Epithelial cell of prostate (primary cell): Measurements from ENCODE around the gene RAB11FIP4.

Source experiments
- DNase-seq: peaks from one replicate; pipeline ENCODE4 v3.0.0-alpha.2; 2011; ENCODE audit warnings: low read depth, low spot score
- H3K27ac ChIP-seq: fragments of 450-650 bp; 2 replicates; pipeline ENCODE4 v1.5.1; 2017; ENCODE audit warnings: mild to moderate bottlenecking

The RAB11FIP4 gene

GRCh38 chr17:31404028-31404949 lies 12.8 kb downstream of the RAB11FIP4 start:
- no peak for DNase-seq

GRCh38 chr17:31405890-31406371 lies 14.5 kb downstream of the RAB11FIP4 start:
- DNase-seq, result no peak
- H3K27ac ChIP-seq, result no peak overlapping the region

More at GRCh38 chr17:31404028-31404949, 12.8 kb downstream of the RAB11FIP4 start:
- H3K27ac ChIP-seq, result no peak overlapping the region

- no peak for DNase-seq
These were observed 17.1 kb downstream of the RAB11FIP4 start for GRCh38 chr17:31408586-31408985.

GRCh38 chr17:31411707-31412285 lies 20.3 kb downstream of the RAB11FIP4 start:
- no peak for DNase-seq
- no peak overlapping the region for H3K27ac ChIP-seq

More at GRCh38 chr17:31408586-31408985, 17.1 kb downstream of the RAB11FIP4 start:
- no peak overlapping the region for H3K27ac ChIP-seq

GRCh38 chr17:31412511-31412910 lies 21.0 kb downstream of the RAB11FIP4 start:
- no peak for DNase-seq

GRCh38 chr17:31413081-31413799 lies 21.8 kb downstream of the RAB11FIP4 start:
- no peak for DNase-seq
- no peak overlapping the region for H3K27ac ChIP-seq

More at GRCh38 chr17:31412511-31412910, 21.0 kb downstream of the RAB11FIP4 start:
- H3K27ac ChIP-seq, result no peak overlapping the region

- DNase-seq, result peak; percentile 37
- H3K27ac ChIP-seq, result no peak overlapping the region
These were observed 22.5 kb downstream of the RAB11FIP4 start for GRCh38 chr17:31413874-31414549.

GRCh38 chr17:31414550-31414918 lies 23.1 kb downstream of the RAB11FIP4 start:
- H3K27ac ChIP-seq, result no peak overlapping the region
- no peak for DNase-seq

GRCh38 chr17:31415004-31415454 lies 23.6 kb downstream of the RAB11FIP4 start:
- DNase-seq, result no peak
- H3K27ac ChIP-seq, result no peak overlapping the region

GRCh38 chr17:31415640-31416502 lies 24.4 kb downstream of the RAB11FIP4 start:
- no peak overlapping the region for H3K27ac ChIP-seq
- DNase-seq, result no peak

GRCh38 chr17:31416503-31416923 lies 25.0 kb downstream of the RAB11FIP4 start:
- no peak overlapping the region for H3K27ac ChIP-seq
- DNase-seq, result no peak

GRCh38 chr17:31417051-31417792 lies 25.7 kb downstream of the RAB11FIP4 start:
- H3K27ac ChIP-seq, result no peak overlapping the region
- DNase-seq, result no peak

GRCh38 chr17:31418773-31419350 lies 27.4 kb downstream of the RAB11FIP4 start:
- no peak for DNase-seq
- no peak overlapping the region for H3K27ac ChIP-seq

GRCh38 chr17:31422443-31422842 lies 31.0 kb downstream of the RAB11FIP4 start:
- no peak overlapping the region for H3K27ac ChIP-seq
- DNase-seq, result no peak

GRCh38 chr17:31424944-31425281 lies 33.4 kb downstream of the RAB11FIP4 start:
- no peak for DNase-seq
- H3K27ac ChIP-seq, result no peak overlapping the region

GRCh38 chr17:31425282-31426040 lies 34.0 kb downstream of the RAB11FIP4 start:
- no peak overlapping the region for H3K27ac ChIP-seq

GRCh38 chr17:31427684-31428083 lies 36.2 kb downstream of the RAB11FIP4 start:
- no peak overlapping the region for H3K27ac ChIP-seq
- no peak for DNase-seq

More at GRCh38 chr17:31425282-31426040, 34.0 kb downstream of the RAB11FIP4 start:
- DNase-seq, result no peak
